GM19240 (cell line): Measurements from ENCODE around the gene AMOT.

Experiments
- DNase-seq: peaks from one replicate; pipeline ENCODE4 v3.0.0; 2011; ENCODE audit warnings: low spot score; ENCODE audit not compliant: insufficient read length

Gene AMOT

DNA sequence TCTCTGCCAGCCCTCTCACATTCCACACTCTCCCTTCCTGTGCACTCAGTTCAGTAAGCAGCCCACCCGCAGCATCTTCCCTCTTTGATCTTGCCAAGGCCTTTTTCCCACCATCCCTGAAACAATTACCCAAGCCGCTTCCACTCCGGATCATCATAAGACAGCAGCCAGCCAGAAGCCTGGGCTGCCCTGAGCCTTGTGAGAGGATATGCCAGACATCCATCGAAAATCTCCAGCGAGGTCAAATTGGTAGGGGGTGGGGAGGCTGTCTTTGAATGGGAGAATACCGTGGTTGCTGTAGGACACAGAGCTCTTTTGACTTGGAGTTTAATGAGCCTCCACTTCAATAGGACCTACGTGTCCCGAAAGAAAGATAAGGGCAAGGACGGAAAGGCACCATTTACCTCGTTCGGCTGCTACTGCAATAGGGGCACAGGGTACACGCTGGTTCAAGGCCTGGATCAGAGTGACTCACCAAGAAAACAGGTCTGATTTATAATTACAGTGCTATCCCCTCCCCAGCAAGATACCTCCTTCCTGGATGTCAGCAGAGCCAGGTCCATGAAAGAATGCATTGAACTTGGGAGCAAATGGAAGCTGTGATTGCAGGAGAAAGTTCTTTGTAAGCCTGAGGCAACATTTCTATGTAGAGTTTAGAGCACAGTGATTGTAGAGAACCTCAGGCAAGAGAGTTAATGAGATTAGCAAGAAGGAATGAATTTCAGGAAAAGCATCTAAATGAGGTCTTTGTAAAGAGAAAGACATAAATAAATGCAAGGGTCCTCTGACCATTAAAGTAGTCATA is 39.5 kb downstream of the AMOT start:
- no peak for DNase-seq

DNA sequence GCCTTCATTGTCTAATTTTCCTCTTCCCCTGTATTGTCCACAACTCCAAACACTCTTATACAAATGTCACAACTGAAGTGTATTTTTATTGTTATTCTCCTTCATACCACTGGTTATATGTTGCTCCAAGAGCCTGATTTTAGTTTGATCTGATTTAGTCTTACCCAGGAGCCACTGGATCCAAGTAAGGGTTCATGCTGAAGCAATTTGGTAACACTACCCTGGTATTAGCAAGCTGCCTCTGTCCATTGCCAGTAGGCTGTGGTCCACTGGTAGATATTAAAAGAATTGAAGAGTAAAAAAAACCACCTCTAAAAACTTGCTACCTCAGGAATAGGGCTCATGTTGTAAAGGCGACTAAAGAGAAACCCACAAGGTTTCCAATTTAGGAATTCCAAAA is 41.2 kb downstream of the AMOT start:
- DNase-seq = no peak

DNA sequence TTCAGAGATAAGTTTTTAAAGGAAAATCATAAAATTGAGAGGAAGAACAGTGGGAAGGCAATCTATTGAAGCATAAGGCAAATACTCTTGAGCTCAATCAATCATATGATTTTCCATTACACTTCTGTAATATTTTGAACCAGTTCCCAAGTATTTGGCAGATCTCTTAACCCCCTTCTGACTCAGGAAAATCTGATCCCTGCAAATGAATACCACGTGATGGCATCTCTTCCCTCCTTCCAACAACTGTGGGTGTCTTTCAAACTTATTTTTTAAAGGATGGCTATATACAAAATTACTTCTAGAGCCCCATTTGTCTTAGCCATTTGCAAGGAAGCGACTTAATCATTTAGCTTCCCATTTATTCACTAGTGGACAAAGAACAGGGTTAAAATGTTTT is 41.9 kb downstream of the AMOT start:
- DNase-seq = no peak

DNA sequence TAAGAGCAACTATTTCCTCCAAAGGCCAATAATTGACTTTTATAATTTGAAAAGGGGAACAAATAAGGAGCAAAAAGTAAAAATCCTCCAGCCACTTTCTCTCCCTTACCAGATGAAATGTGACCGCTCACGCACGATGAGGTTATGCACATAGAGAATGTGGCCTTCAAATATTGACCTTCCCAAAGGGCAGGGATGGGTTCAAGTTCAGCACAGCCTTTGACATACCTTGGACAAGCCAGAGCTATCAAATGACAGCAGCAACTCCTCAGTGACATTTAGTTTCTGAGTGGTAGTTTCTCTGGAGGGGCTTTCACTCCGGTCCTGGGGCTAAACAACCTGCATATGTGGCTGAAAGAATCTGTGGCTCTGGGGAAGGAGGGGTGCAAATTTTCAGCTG is 50.7 kb downstream of the AMOT start:
- DNase-seq = no peak

DNA sequence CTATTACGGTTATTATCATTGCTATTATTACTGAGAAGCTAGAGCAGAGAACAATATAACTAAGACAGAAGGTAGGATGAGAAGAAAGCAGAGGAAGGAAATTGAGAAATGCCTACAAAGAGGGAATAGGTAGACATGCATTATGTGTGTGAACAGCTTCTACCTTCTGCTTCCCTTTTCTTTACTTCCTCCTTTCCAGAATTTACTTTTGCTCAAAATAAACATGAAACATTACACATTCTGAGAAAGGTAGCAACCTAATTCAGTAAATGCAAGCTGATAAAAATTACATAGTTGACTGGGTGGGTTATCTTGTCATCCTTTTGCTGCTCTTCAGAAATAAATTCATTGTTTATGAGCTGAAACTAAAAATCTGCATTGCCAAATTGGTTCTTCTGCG is 54.6 kb downstream of the AMOT start:
- DNase-seq = no peak

DNA sequence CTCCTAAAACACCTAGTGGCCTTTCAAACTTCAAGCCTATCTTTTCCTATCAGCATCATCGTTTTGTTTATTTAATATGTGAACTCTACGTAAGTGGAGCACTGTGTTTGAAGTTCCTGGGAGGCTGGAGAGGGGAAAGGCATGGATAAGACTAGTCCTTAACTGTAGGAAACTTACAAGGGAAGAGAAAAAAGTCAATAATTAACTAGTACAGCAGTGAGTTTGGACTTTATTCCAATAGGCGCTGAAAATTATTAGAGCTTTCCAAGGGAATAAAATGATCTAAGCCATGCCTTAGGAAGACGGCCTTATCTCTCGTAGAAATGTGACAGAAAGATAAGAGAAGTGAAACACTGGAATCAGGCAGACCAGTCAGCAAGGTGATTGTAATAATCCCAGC is 55.3 kb downstream of the AMOT start:
- DNase-seq = no peak

DNA sequence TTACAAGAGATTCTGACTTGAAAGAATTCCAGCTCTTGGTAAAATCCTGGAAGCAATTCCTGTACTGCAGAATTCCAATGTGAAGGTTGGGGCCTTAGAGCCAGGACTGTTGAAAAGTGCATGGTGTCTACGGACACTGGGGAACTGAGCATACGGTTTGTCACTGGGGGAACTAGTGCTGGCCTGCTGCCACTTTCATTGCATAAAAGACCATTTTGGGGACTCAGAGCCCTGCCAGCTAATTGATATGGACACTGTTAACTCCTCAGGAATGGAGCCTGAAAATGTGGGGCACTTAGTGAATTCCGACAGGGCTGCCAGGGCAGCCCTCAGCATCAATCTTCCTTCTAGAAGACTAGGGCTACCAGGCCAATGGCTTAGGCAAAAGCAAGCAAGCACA is 55.9 kb downstream of the AMOT start:
- DNase-seq = no peak

DNA sequence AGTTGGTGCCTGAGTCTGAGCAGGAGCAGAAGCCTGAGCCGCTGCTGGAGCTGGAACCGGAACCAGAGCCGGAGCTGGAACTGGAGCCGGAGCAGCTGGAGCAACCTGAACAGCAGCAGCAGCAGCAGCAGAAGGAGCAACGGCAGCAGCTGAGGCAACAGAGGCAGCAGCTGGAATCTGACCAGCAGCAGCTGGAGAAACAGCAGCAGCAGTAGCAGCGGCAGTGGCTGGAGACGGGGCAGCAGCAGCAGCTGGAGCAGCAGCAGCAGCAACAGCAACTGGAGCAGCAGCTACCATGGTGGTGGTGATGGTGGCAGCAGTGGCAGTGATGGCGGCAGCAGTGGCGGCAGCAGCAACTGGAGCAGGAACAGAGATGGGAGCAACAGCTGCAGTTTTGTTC is 61.5 kb downstream of the AMOT start:
- no peak for DNase-seq

DNA sequence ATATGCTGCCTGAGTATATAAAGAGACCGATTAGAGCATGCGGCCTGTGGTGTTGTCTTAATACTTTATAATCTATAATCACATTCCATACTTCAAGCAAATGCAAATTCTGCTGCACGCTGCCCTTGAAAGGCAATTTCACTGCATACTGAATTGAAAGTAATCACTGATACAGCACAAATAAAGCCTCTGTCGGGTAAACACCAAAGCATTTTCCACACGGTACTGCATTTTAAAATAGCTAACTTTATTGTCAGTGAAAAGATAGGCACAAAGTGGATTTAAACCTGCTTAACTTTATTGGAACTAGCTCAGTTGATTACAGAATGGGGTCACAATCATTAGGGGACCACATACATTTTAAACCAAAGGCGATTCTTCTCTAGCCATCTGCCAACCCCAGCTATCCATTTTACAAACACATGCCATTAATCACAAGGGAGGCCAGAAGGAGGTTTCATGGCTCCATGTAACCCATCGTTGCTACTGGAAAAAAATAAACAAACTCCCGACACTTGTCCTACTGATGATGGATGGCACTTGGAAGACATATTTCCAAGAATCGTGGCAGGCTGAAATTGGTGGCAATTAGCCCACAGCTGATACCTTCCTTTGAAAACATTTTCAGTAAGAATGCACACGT is 65.9 kb downstream of the AMOT start:
- no peak for DNase-seq

DNA sequence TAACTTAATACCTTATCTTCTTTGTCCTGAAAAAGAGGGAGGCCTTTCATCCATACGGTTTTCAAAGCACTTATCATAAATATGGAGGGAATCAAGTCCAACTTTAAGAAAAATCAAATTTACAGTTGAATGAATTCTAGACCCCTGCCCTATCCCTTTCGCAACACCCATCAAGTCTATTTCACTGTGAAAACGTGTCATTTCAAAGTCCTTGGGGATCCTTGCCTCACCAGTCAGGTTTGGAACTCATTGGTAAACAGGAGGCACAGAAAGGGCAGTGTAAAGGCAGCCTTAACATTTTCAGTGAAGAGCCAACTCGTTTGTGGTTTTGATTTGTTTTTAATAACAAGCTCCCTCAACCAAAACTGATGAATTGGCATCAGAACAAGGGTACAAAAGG is 66.5 kb downstream of the AMOT start:
- DNase-seq = no peak

DNA sequence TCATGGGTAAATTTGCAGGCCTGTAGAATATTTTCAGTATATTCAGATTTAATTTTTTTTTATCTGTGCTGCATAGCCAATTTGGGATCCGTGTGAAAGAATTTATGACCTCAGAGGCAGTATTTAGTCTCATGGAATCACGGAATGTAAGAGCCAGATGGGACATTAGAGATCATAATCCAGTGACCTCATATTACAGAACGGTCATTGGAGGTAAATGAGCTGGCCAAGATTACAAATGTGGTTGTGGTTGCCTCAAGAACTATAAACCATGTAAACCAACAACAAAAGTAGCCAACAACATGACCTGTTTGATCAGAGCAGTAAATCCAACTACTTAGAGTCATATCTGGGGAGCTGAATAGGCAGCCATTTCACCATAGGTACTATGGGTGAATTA is 71.6 kb downstream of the AMOT start:
- DNase-seq = no peak

DNA sequence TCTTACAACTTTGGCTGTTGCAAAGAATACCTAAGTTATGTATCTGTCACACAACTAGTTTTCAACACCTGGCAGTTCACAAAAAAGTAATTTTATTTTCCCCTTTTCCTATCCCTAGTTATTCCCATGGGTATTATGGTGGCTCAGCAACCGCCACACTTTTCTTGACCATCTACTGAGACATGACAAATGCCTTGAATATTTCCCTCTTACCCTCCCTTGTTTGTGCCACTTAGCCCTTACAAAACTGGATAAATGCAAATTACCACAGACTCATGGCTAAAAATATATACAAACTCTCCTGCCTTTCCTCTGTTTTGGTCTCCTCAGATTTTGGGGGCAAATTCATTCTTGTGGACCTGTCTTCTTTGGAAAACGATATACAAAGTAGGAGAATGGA is 72.1 kb downstream of the AMOT start:
- DNase-seq = no peak

DNA sequence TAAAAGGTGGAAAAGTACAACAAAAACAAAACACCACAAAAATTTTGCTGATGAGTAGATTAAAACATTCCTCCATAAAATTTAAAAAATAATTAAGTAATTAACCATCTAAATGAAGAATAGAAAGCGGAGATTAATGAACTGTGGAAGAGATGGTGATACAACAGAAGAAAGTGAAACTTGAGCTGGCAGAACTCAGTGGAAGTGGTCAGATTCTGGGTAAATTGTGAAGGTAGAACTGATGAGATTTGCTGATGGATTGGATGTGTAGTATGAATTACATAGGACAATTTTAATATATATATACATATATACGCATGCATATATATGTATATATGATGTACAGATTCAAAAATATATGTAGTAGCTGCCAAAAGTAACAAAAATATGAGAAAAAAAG is 73.9 kb downstream of the AMOT start:
- no peak for DNase-seq

DNA sequence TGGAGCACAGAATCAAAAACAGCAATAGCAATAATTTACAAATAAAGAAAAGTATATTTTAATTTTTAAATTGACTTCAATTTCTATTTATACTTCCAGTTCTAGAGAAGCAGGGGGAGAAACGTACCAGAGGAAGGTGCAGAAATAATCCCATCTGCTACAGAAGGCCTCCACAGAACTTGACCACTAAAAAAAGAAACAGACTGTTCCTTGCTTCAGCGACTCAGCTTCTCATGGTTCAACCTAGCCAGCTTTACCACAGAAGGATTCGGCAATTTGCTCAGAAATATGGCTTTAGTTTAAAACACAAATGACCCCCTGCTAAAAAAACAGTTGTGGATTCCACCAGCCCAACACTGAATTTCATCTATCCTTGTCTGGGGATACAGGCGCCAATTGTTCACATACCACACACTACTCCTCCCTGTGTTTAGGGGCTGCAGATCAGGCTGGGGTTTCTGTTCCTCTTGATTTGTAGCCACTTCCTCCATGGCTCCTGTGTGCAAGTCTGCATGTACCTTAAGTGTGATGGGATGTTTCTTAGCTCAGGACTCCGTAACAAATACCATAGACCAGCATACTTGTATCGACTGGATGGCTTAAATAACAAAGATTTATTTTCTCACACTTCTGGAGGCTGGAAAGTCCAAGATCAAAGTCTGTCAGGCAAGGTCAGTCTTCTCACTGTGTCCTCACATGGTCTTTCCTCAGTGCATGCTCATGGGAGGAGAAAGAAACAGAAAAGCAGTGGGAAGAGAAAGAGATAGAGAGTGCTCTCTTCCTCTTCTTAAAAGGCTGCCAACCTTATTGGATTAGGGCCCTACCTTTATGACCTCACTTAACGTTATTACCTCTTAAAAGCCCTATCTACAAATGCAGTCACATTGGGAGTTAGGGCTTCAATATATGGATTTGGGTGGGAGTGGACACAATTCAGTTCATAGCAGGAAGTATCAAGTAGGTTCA is 79.1 kb downstream of the AMOT start:
- DNase-seq = no peak

DNA sequence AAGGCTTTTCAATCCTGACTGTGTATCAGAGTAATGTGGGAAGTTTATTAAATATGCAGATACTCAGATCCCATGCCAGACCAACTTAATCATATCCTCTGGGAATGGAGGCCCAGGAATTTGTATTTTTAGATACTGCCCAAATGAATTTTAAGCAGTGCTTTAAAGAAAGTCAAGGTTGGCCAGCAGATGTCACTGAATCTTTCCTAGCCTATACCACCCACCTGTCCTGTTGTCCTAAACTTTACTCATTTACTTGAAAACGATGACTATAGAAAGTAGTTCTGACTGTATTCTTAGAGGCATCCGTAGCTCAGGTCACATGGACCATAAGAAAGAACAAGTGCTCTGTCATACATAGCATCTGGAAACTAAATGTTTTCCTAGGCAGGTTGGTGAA is 79.9 kb downstream of the AMOT start:
- no peak for DNase-seq

DNA sequence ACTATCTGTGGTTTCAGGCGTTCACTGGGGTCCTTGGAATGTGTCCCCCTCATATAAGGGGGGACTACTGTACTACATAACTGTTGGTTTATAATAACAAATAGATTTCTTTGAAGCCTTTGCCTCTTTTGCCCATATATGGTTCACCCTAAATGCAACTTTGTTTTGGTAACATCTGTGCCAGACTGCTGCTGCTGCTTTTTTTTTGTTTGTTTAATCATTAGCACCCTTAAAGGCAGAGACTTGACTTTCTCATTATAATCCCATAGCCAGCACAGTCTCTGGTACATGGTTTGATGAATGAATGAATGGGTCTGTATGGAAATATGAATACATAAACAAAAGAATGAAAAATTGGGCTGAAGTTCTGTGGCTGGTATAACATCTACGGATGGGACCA is 80.7 kb downstream of the AMOT start:
- DNase-seq = no peak

DNA sequence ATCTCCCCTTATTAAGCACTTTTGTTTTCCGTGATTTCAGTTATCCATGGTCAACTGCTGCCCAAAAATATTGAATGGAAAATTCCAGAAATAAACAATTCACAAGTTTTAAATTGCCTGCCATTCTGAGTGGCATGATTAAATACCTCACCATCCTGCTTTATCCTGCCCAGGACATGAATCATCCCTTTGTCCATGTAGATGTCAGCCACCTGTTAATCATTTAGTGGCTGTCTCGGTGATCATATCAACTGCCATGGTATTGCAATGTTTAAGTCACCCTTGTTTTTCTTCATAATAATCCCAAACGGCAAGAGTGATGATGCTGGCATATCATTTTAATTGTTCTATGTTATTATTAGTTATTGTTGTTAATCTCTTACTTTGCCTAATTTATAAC is 81.1 kb downstream of the AMOT start:
- no peak for DNase-seq

DNA sequence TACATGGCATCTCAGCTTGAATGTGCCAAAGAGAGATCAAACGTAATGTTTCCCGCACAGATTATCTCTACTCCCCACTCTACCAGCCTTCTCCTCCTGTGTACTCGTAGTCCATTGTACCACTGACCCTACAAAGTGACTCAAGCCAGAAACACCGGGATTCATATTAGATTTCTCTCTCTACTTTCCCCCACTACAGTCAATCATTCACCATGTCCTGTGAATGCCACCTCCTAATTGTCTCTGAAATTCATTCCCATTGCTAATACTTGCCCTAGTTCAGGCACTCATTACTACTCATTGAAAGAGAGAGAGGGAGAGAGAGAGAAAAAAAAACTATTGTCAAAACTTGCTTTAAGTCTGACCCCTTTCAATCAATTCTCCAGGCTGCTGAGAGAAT is 82.7 kb downstream of the AMOT start:
- no peak for DNase-seq

DNA sequence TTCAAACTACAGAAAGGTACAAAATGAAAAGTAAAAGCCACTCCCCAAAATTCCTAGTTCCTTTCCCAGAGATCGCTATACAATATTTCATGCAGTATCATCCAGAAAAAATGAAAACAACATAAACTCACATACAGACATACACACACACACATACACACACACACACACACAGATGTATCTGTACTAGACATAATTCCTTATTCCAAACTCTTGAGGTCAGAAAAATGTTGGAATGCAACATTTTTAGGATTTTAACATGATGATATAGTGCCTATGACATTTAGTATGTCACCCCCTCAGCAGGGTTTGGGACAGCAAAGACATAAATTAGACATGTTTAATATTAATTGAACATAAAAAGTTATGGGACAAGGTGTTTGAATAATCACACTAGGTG is 87.5 kb downstream of the AMOT start:
- DNase-seq = no peak

DNA sequence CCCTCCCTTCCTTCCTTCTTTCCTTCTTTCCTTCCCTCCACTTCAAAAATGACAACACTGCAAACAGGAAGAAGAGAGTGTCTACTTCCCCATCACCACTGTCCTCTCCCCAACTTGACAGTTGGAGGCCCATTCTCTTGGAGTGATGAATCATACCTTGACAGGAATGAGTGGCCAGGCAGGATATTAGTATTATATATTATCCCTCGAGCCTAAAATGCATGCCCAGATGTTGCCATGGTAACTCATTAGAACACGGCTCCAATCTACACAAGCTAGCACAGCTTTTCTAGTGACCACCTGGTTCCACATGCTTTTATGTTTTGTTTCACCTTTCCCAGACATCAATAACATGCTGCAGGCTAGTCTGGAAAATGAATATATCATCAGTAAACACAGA is 89.6 kb downstream of the AMOT start:
- DNase-seq = no peak

DNA sequence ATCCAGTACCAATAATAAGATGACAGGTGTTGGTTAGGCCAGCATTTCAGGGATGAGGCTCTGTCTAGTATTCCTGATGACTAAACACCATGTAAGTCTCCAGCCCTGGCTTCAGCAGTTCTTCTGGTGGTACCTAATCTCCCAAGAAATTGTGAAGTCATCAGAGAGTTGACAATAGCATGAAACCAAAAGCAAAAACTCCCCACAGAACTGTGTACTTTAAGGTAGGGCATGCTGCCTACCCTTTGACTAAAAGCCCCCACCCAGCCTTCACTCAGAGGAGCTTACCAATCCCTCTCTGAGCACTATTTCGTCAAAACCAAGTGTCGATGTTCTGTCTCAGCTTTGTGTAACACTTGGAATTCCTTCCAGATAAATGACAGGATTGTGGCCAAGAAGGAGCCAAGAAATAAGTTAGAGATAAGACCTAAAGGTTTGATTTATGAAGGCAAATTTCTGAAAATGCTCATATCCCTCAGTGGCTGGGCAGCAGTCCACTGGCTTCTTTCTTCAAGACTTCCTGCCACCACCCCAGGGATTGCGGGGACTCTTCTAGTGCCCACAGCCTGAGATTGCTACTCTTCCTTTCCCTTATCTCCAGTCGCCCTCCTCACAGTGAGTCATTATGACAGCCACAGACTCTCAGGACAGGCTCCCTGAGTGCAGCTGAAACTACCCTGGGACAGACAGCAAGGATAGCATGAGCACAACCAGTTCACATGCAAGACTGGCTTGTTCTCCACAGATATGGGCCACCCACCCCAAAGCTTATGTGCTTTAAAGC is 93.6 kb downstream of the AMOT start:
- no peak for DNase-seq
